ENCODE measurements around the gene ALPG.

Gene ALPG

GRCh38 chr2:232458661-232459418 is 52.2 kb downstream of the ALPG start:
- no peak for DNase-seq (ENCODE audit: low read depth)

DNA sequence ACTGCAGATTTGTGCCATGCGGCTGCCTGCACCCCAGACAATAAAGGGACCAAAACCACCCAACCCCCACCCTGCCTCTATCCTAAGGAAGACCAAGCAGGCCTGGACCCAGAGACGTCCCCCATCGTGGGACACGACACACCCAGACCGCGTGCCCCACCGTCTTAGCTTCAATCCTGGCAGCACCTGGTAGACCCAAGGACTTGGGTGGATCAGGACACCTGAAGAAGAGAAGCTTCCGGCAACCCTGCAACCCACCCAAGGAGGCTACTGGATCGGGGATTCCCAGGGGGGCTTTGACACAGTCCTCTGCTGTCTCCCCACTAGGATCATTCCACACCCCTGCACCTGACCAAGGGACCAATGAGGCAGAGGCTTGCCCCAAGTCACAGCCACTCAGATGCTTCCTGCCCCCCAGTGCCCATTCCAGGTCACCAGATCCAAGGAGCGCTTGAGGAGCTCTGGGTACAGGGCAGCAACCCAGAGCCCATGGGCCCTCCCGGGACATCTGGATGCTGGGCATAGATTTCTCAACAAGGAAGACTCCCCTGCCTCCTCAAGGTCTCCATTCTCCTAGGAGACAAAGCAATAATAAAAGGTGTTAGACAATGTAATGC is 52.9 kb downstream of the ALPG start:
- no peak for DNase-seq (ENCODE audit: low read depth)

DNA sequence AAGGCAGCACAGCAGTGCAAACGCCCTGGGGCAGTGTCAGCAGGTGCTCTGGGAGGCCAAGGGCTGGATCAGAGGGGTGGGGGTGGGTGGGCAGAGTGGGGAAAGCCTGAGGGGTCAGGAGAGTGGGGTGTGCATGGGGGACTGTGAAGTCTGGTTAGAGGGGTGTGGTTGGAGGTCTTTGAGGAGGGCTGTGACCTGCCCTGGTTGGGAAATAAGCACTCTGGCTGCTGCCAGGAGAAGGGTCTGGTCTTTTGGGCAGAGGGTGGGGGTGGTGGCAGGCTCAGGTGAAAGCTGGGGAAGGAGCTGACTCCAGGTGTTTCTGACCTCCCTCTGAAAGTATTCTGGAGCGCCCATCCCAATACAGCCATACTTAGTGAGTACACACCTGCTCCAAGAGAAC is 53.5 kb downstream of the ALPG start:
- no peak for DNase-seq (ENCODE audit: low read depth)

All from activated T-helper 9 cell treated with anti-CD3 and anti-CD28 coated beads, Interleukin-2, amount 50 U/mL, for 16 hours (primary cell).